ENCODE measurements around the gene UPK1B. TPM values are rescaled to one million over a fixed set of nuclear protein-coding genes. Genes with fewer than 3 reads are reported as not detected.

Gene UPK1B
- total RNA-seq, 1 experiment from 2014 or later = 1.0 TPM

- Histone ChIP-seq H3K23me2 (ENCODE audit: insufficient read length, low read depth, low read length, poor library complexity, severe bottlenecking) (peaks cover 8% of the 10 kb centered on the region), H2AFZ (ENCODE audit: low read length) (no peak overlapping the region), H3K4ac (ENCODE audit: low read depth, low read length) (no peak overlapping the region), H2BK5ac (ENCODE audit: insufficient read length, low read length) (no peak overlapping the region), H3K4me1 (ENCODE audit: insufficient read depth, low read length) (no peaks in the 10 kb centered on the region), H3K79me1 (ENCODE audit: insufficient read depth, low read depth, low read length, poor library complexity, severe bottlenecking) (no peaks in the 10 kb centered on the region), H3K56ac (ENCODE audit: insufficient read length, low read depth, low read length) (no peak overlapping the region), H3K9ac (ENCODE audit: extremely low read depth, insufficient read length, low read length) (peak overlapping the region; percentile 78), H2BK120ac (ENCODE audit: low read depth, low read length, poor library complexity, severe bottlenecking) (no peak overlapping the region), H4K91ac (ENCODE audit: insufficient read length, low read depth, low read length) (no peak overlapping the region), H4K20me1 (ENCODE audit: control insufficient read depth, insufficient read depth, insufficient read length) (no peaks in the 10 kb centered on the region), H3K27me3 (ENCODE audit: insufficient read depth, low read length) (no peaks in the 10 kb centered on the region), H2BK15ac (ENCODE audit: low read depth, low read length) (no peak overlapping the region), H3T11ph (ENCODE audit: low read length) (no peak overlapping the region), H4K5ac (ENCODE audit: insufficient read length, low read depth, low read length) (no peak overlapping the region), H2AK5ac (ENCODE audit: insufficient read length, low read length) (no peak overlapping the region), H3K9me3 (ENCODE audit: control insufficient read depth, low read depth, low read length) (no peaks in the 10 kb centered on the region), H3K79me2 (ENCODE audit: insufficient read depth, low read length) (peaks cover 17% of the 10 kb centered on the region), H3K4me2 (ENCODE audit: insufficient read depth, insufficient read length, low read length) (peak overlapping the region; percentile 99), H2BK20ac (ENCODE audit: low read depth, low read length, poor library complexity, severe bottlenecking) (no peak overlapping the region), H3K27ac (ENCODE audit: insufficient read length, low read depth, low read length) (no peak overlapping the region), H3K14ac (ENCODE audit: insufficient read depth, low read length) (peak overlapping the region; percentile 34; the same call in 1 of the 2 replicates), H4K8ac (replicated peaks; ENCODE audit: insufficient read length, low read depth, low read length) (no peak overlapping the region), H2BK12ac (ENCODE audit: insufficient read length, low read depth, low read length) (no peak overlapping the region), H3K18ac (ENCODE audit: insufficient read length, low read depth, low read length) (no peak overlapping the region), H3K23ac (ENCODE audit: insufficient read length, low read depth, low read length) (no peak overlapping the region)
- H3K27me3 Mint-ChIP-seq (ENCODE audit: low read depth) = no peaks in the 10 kb centered on the region; the same call in 1 of the 2 replicates
- WGBS (ENCODE audit: extremely low coverage, insufficient read length, low lambda C conversion rate) = no CpG with 5 or more reads among the region's 16 CpGs
- H3K36me3 Mint-ChIP-seq (ENCODE audit: insufficient read depth in 1 of 3, low read depth in 3 of 3) = peaks cover 11 to 25% (median 23%) of the 10 kb centered on the region in 3 experiments; a peak in 5 of 7 replicates
- TF ChIP-seq CTCF (conservative IDR thresholded peaks at IDR 0.05) = no peak
- H3K9me3 Mint-ChIP-seq = peaks cover 4 to 5% of the 10 kb centered on the region in 2 experiments
- peaks cover 23 to 24% of the 10 kb centered on the region in 2 experiments for H3K4me1 Mint-ChIP-seq
- peak overlapping the region; percentile 73 to 84 for H3K4me3 Mint-ChIP-seq
- DNase-seq = peak; percentile 45
- H3K27ac Mint-ChIP-seq = peak overlapping the region; percentile 49 to 79 (median 69); a peak in 6 of 7 replicates
These were observed 66.7 kb downstream of the UPK1B start for GRCh38 chr3:119240101-119240590.
